HG03521 (cell line): ENCODE measurements around the gene KCNQ1.

Experiments
- ATAC-seq: cut with Tn5 transposase; IDR thresholded peaks from one replicate; pipeline ENCODE4 v1.9.1; 2021; ENCODE audit warnings: mild to moderate bottlenecking, moderate library complexity; ENCODE audit not compliant: unreplicated experiment

Gene KCNQ1

GRCh38 chr11:2657697-2658284 is 213.0 kb downstream of the KCNQ1 start:
- ATAC-seq: no peak

DNA sequence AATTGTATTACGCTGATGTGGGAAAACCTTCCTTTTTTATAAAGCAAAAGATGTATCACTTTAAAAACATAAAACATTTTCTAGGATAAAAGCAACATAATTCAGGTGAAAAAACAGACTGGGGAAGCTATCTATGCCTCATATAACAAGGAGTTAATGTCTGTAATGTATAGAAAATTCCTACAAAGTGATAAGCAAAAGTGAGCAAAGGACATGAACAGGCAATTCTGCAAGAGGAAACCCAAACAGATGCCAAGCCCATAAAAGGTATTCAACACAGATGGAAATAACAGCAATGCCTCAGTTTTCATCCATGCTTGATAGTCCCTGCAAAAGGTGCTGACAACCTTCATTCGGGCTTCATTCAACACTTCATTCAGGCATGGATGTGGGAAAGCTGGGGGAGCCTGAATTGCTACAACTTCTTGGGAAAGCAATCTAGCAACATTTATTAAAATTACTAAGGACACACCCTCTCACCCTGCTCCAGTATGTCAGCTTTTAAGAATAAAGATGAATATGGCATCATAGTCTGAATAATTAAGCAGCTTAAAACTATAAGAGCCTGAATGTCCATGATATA is 215.6 kb downstream of the KCNQ1 start:
- no peak for ATAC-seq

DNA sequence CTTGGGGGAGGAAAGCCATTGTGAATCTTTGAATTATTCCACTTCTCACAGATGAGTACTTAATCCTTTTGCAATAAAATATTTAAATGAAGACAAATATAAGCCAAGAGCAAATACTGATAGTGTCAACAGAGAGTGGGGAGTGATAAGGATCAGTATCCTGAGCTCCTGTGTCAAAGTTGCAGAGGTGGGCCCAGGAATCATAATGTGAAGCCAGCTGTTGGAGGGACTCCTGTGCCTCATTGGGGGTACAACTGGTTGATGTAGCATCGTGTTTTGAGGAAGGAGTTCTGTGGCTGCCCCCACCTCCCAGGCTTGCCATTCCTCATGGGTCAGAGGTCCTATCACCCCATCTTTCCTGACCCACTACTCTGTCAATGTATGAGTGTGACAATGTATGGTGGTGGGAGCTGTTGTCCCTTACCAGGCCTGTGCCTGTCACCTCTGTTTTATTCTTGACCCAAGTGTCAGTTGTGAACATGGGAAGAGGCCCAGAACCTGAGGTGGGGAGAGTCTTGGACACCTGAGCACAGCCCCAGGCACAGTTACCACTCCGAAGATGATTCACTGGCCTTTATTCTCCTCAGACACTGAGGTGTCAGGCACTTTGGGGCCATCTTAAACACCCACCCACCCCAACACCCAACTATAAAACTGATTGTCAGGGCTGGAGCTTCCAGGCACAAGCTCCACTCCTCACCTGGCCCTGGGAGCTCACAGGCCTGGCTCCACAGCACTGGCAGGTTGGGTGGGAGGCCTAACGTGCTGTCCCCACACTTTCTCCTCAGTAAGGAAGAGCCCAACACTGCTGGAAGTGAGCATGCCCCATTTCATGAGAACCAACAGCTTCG is 216.6 kb downstream of the KCNQ1 start:
- ATAC-seq: no peak

DNA sequence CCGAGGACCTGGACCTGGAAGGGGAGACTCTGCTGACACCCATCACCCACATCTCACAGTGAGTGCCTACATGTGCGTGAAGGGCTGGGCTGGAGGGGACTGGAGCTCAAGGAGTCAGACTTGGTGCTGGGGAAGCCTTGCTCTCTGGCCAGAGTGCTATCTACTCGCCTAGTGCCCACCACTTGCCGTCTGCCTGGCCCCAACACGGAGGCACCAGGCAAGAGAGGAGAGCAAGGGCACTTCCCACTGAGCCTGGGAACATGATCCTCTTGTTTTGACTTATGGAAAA is 217.2 kb downstream of the KCNQ1 start:
- ATAC-seq: no peak

- ATAC-seq: no peak
Measured at GRCh38 chr11:2662430-2663299, 217.9 kb downstream of the KCNQ1 start.

DNA sequence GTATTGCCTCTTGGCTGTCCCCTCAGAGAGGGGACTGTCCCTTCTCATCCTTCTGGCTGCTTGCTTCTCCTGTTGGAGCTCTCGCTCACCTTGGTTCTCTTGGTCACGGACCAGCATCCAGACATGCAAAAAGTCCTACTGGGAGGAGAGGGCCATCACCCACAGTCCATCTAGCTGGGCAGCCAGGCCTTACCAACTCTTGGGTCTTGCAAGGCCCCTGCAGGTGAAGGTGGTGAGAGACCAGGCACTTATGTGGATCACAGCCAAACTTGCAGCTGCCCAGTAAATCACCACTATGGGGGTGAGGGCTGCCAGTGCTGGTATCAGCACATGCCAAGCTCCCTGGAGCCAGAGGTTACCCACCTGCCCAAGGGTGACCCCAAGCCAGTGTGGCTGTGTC is 218.7 kb downstream of the KCNQ1 start:
- ATAC-seq: no peak

GRCh38 chr11:2663915-2664314 is 219.1 kb downstream of the KCNQ1 start:
- ATAC-seq: no peak

DNA sequence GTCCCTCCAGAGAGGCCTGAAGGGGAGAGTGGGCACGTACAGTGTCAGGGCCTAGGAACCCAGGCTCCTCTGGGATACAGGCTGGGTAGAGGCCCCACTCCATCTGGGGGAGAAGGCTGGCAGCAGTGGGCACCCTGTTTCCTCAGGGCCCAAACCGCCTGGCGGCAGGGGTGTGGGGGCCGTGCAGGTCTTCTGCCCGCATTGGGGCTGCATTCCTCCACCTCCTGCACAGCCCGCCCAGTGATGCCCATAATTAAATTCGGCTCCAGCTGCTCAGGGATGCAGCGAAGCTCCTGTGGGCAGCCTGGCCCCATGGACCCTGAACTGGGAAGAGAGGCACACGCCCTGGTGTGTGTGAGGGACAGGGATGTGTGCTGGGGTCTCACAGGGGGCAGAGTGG is 219.6 kb downstream of the KCNQ1 start:
- no peak for ATAC-seq

DNA sequence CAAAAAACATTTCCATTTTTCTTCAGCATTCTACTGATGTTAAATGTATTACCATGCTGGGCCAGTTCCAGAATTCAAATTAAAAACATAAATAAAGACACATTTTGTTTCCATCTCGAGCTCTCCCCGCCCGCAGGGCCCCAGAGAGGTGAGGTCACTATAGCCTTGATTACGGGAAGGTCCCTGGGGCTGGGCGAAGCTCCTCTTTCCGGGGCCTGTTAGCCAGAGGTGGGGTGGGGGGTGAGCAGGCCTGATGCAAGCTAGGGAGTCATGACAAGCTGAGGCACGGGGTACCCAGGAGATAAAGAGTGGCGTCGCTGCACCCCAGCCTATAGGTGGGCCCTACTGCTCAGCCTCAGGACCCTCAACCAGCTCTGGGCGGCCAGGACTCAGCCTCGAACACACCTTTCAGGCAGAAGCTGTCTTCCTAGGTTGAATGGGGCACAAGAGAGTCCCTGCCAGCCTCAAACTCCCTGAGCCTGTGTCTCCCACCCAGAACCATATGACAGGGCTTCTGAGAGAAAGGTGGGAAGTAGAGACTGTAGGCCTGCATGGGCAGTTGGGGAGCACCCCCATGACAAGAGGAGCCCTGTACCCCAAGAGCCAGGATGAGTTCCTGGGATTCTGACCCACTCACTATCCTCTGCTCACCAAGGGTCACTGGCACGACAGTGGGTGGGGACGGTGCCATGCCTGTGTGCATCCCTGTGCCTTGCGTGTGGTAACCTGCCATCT is 220.2 kb downstream of the KCNQ1 start:
- no peak for ATAC-seq

- no peak for ATAC-seq
Measured at GRCh38 chr11:2665526-2666400, 221.0 kb downstream of the KCNQ1 start.

DNA sequence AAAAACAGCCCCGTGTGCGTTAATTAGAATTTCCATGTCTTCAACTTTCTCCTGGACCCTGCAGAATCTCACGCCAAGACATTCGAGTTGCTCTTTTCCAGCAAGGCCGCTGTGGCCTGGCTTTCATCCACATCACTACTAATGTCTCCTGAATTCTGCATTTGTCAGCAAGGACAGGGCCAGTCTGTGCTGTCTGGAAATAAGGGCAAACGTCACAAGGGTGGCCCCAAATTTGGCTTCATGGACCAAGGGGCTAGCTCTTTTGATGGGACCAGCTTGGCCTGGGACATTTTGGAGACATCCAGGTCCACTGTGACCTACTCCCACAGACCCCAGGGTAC is 221.6 kb downstream of the KCNQ1 start:
- ATAC-seq: no peak

DNA sequence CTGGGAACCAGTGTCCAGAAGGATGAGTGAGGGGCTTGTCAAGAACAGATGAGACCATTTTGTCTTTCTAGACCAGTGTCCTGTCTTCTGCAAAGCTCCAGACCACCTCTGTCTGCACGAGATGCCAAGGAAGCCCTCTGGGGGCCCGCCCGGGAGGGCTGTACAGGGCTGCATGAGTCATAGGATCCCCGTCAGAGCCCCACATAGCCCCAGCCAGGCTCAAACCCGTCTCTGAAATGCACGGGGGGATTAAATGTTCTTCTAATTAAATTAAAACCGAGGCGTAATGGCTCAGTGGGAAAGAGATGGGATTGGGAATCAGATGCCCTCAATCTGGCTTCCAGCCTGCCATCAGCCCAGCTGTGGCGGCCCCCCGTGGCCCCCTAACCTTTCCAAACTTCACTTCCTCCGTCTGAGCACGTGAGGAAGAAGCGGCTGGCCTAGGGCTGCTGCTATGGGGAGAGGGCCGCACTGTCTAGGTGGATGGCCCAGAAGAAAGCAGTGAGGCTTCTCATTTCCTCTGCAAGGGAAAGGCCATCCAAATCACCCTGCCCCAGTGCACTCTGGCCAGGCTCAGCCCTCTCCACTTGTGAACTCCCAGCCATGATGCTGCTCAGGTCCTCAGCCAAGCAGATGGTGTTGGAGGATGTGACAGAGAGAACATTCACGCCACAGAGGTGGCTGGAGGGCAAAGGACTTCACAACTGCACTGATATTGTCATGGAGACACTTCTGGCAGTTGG is 222.2 kb downstream of the KCNQ1 start:
- ATAC-seq: no peak

DNA sequence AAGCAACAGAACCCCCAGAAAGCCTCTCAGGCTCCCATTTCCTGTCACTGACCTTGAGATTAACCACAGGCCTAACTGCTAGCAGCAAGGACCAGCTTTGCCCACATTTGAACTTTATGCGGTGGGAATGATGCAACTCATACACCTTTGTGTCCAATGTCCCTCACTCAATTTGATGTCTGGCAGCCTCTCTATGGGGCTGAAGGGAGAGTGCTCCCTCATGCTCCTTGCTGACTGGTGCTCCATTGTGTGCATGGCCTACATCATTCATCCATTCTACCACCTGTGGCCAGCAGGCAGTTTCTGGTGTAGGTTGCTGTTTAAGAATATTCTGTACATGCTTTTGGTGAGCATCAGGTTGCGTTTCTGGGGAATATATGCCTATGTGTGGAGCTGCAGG is 223.1 kb downstream of the KCNQ1 start:
- no peak for ATAC-seq

DNA sequence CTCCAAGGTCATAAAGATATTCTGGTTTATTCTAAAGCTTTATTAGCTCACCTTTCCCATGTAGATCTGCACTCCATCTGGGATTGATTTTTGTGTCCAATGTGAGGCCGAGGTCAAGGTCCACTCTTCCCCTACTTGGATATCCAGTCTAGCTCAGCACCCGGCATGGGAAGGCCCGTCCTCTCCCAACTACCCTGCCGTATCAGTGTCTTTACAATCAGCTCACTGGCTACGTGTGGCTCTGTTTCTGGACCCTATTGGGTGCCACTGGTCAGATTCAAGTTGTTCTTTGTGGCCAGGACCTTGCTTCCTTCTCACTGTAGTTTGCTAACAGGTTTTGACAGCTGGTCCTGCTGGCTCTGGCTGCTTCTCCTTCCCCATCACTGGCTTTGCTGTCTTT is 224.1 kb downstream of the KCNQ1 start:
- no peak for ATAC-seq

GRCh38 chr11:2669634-2670469 is 225.0 kb downstream of the KCNQ1 start:
- ATAC-seq: no peak

DNA sequence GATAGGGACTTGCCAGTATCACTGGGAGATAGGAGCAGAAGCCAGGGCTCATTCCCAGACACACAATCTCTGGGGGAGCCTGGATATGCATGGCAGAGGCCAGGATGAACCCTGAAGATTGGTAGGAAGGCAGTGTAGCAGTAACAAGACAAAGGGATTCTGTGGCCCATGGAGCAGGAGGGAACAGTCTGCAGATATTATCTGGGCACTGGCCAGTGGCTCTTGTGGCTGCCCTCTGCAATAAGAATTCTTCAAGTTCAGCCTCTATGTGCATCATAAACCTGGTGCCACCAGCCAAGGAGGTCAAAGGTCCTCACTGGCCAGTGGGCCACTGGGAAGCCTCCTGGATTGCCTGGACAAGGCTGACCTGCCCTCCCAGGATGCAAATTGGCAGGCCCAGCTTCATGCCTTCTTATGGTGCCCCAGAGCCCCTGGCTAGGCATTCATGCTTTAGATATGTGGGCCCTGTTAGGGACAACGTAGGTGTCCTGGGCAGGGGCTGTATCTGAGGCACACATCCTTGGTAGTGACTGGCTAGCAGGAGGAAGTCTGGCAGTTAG is 225.8 kb downstream of the KCNQ1 start:
- no peak for ATAC-seq

DNA sequence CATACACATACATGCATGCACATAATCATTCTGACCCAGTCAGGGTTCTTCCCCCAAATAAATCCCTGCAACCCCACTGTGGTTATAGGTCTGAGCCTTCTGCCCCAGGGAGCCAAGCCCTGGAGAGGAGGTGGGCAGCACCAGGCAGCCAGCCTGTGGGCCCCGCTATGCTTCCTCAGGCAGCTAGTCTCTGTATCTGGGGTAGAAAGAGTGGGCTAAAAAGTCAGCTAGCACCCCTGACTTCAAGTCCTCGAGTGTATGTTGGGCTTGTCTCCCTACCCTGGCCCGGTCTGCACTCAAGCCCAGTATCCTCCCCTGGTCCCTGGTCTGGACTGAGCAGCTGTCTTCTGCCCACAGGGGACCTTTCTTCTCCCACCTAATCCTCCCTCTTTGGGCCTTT is 226.9 kb downstream of the KCNQ1 start:
- no peak for ATAC-seq
